B cell (primary cell): Measurements from ENCODE around the gene USP17L26. TPM values are rescaled to one million over a fixed set of nuclear protein-coding genes. Genes with fewer than 3 reads are reported as not detected.
"Not testable (repeated sequence)": the region's sequence is repeated elsewhere in the genome, so short reads cannot be mapped to it uniquely, and the experiment has no call there.

Experiments used
- ATAC-seq: fragments of 200-7000 bp; cut with Tn5 transposase; one replicate; pipeline ENCODE4 v1.10.0; 2021; ENCODE audit warnings: low read depth, mild to moderate bottlenecking, moderate number of reproducible peaks, moderate library complexity
- CTCF ChIA-PET: fragments of 350-600 bp; sonication (Branson Sonifier 250); formaldehyde crosslinking; loops from one replicate; lab custom pipeline; 2021; ENCODE audit warnings: antibody characterized with exemption, inconsistent platforms; lab: Charles Lee
- POLR2A ChIA-PET: fragments of 350-600 bp; sonication (Branson Sonifier 250); formaldehyde crosslinking; loops from one replicate; lab custom pipeline; 2021; ENCODE audit warnings: antibody characterized with exemption; lab: Charles Lee
- DNase-seq: peaks from one replicate; pipeline ENCODE4 v3.0.0; 2013
- H2AFZ ChIP-seq: 2 replicates; pipeline ENCODE4 v1.6.1; 2012; ENCODE audit warnings: mild to moderate bottlenecking, low read depth, low read length; ENCODE audit not compliant: insufficient read depth, poor library complexity, severe bottlenecking
- H3K27ac ChIP-seq, 2 donors: 1 replicate in 1 of 2; 2 replicates in 1 of 2; pipeline ENCODE4 v1.5.1; 2012 to 2013; ENCODE audit warnings: low read length in 2 of 2, mild to moderate bottlenecking in 2 of 2, moderate library complexity in 1 of 2
- H3K27me3 ChIP-seq, 4 experiments: fragments of 200-600 bp in 1 of 4; sonication (generic) in 1 of 4; replicated peaks in 1 of 4; 1 replicate in 2 of 4; 2 replicates in 2 of 4; pipeline versions ENCODE4 v1.6.1 to v1.7.0; 2013 to 2016; ENCODE audit warnings: low read length in 3 of 4, mild to moderate bottlenecking in 2 of 4, mixed read lengths in 1 of 4, moderate library complexity in 1 of 4; ENCODE audit not compliant: insufficient read depth in 4 of 4, control insufficient read depth in 3 of 4; ENCODE audit errors: control extremely low read depth in 1 of 4
- H3K36me3 ChIP-seq, 2 experiments: replicated peaks in 1 of 2; 1 replicate in 1 of 2; 2 replicates in 1 of 2; pipeline versions ENCODE4 v1.6.1 to v1.7.1; 2013; ENCODE audit warnings: low read length in 1 of 2; ENCODE audit not compliant: insufficient read depth in 2 of 2, control insufficient read depth in 1 of 2; ENCODE audit errors: control extremely low read depth in 1 of 2, extremely low read depth in 1 of 2
- H3K4me1 ChIP-seq, 2 donors: fragments of 200-600 bp in 1 of 2; sonication (generic) in 1 of 2; 1 replicate in 1 of 2; 2 replicates in 1 of 2; pipeline versions ENCODE4 v1.5.1 to v1.6.1; 2013 to 2017; ENCODE audit warnings: low read length in 2 of 2; ENCODE audit not compliant: control insufficient read depth in 2 of 2, insufficient read depth in 2 of 2
- H3K4me2 ChIP-seq: replicated peaks from 2 replicates; pipeline ENCODE3; 2012; ENCODE audit warnings: mild to moderate bottlenecking, low read depth, low read length; ENCODE audit not compliant: poor library complexity, severe bottlenecking
- H3K4me3 ChIP-seq, 5 experiments: fragments of 200-600 bp in 1 of 5; sonication (generic) in 1 of 5; 1 replicate in 3 of 5; 2 replicates in 2 of 5; pipeline versions ENCODE4 v1.5.1 to v1.7.0; 2011 to 2016; ENCODE audit warnings: low read length in 4 of 5, mild to moderate bottlenecking in 4 of 5, low read depth in 2 of 5, control low read depth in 1 of 5, moderate library complexity in 1 of 5; ENCODE audit not compliant: insufficient read depth in 1 of 5; ENCODE audit errors: control extremely low read depth in 1 of 5, extremely low read depth in 1 of 5
- H3K79me2 ChIP-seq: fragments of 200-600 bp; sonication (generic); one replicate; pipeline ENCODE4 v1.6.0; 2016; ENCODE audit warnings: low read length; ENCODE audit not compliant: control insufficient read depth, insufficient read depth
- H3K9ac ChIP-seq: fragments of 200-600 bp; sonication (generic); 2 replicates; pipeline ENCODE4 v1.6.1; 2017; ENCODE audit warnings: mild to moderate bottlenecking, low read length, moderate library complexity
- H3K9me3 ChIP-seq, 3 donors: one replicate each; pipeline versions ENCODE4 v1.6.1 to v1.7.1; 2013; ENCODE audit warnings: low read length in 2 of 3; ENCODE audit not compliant: control insufficient read depth in 2 of 3, insufficient read depth in 1 of 3; ENCODE audit errors: control extremely low read depth in 1 of 3
- H4K20me1 ChIP-seq: 2 replicates; pipeline ENCODE4 v1.6.0; 2012; ENCODE audit warnings: mild to moderate bottlenecking, low read length; ENCODE audit not compliant: insufficient read depth, control insufficient read depth, poor library complexity, severe bottlenecking
- H3K27ac Mint-ChIP-seq: one replicate; pipeline ENCODE4 v1.8.0; 2021; ENCODE audit warnings: mixed read lengths
- H3K27me3 Mint-ChIP-seq: one replicate; pipeline ENCODE4 v1.8.0; 2021; ENCODE audit warnings: mixed read lengths
- H3K4me1 Mint-ChIP-seq: one replicate; pipeline ENCODE4 v1.8.0; 2021; ENCODE audit warnings: mixed read lengths
- H3K4me3 Mint-ChIP-seq: one replicate; pipeline ENCODE4 v1.8.0; 2021; ENCODE audit warnings: mixed read lengths
- H3K9me3 Mint-ChIP-seq: one replicate; pipeline ENCODE4 v1.8.0; 2022; ENCODE audit warnings: mixed read lengths; ENCODE audit not compliant: insufficient read depth
- WGBS: methylation state at CpG from one replicate; pipeline ENCODE4 v1.1.5; 2013; ENCODE audit warnings: missing lambda C conversion rate; ENCODE audit not compliant: insufficient coverage; 5-methylcytosine and 5-hydroxymethylcytosine counted together
- intact Hi-C: fragments of 100-400 bp; cut with micrococcal nuclease; formaldehyde crosslinking; loops from one replicate; pipeline ENCODE4 v1.10.0; 2022
- polyA plus RNA-seq: library from polyadenylated mRNA; depleted of rRNA; stranded (reverse); fragments of >200 nt; gene quantifications from 2 replicates; pipeline ENCODE4 v1.2.3, GENCODE V29; 2012
- total RNA-seq, 2 donors: library from RNA; stranded (reverse); fragments of 120-200 nt in 1 of 2; gene quantifications; 1 replicate in 1 of 2; 2 replicates in 1 of 2; pipeline versions ENCODE4 v1.2.3 to v1.2.4, GENCODE V29; 2013 to 2022

The USP17L26 gene
- total and polyA plus RNA-seq, 2 donors (not counting 1 experiment from before 2014, with no cell fraction given) = not detected

- CTCF ChIA-PET, H3K27me3 Mint-ChIP-seq, intact Hi-C loops, H3K27ac Mint-ChIP-seq, H3K9me3 Mint-ChIP-seq, POLR2A ChIA-PET, H3K4me1 Mint-ChIP-seq, H3K79me2 ChIP-seq, H3K9me3 ChIP-seq, H3K9ac ChIP-seq, H3K4me3 ChIP-seq, H3K36me3 ChIP-seq, H3K4me2 ChIP-seq, H2AFZ ChIP-seq, H3K27me3 ChIP-seq, DNase-seq, H3K27ac ChIP-seq, H3K4me3 Mint-ChIP-seq, H4K20me1 ChIP-seq, ATAC-seq, H3K4me1 ChIP-seq: not testable (repeated sequence)
- WGBS = no CpG with 5 or more reads among the region's 15 CpGs
Observed at GRCh38 chr4:9339103-9339502, 4.6 kb downstream of the USP17L26 start, which contains the start of gene USP17L5. Gene USP17L5, plus strand, starts transcription at chr4:9339403. Its CDS starts 0 bp downstream, at chr4:9339403.

DNA sequence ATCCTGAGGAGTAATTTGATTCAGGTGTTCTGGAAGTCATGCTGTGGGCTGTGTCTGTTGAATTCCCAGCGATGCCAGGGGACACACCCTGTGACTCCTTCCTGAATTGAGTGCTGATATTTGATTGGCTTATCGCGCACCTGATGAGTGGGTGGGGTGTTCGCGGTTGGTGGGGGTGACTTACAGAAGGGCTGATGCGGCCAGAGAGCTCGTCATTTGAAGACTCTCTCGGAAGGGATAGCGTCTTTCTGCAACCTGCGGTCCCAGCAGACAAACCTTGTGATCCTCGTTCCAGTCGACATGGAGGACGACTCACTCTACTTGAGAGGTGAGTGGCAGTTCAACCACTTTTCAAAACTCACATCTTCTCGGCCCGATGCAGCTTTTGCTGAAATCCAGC, 9.4 kb downstream of the USP17L26 start, which contains the start of gene USP17L27:
Gene USP17L27, plus strand, starts transcription at position 301 of the 400 bp plus-strand sequence. Its CDS starts 0 bp downstream, at position 301.
- H3K4me1 ChIP-seq, H3K4me3 Mint-ChIP-seq, H3K9me3 ChIP-seq, CTCF ChIA-PET, ATAC-seq, intact Hi-C loops, H3K4me1 Mint-ChIP-seq, H3K27ac ChIP-seq, H3K9me3 Mint-ChIP-seq, H3K27me3 ChIP-seq, H3K9ac ChIP-seq, DNase-seq, H4K20me1 ChIP-seq, H3K27me3 Mint-ChIP-seq, H3K36me3 ChIP-seq, H3K27ac Mint-ChIP-seq, H2AFZ ChIP-seq, POLR2A ChIA-PET, H3K4me3 ChIP-seq, H3K79me2 ChIP-seq, H3K4me2 ChIP-seq: not testable (repeated sequence)
- WGBS = no CpG with 5 or more reads among the region's 15 CpGs

DNA sequence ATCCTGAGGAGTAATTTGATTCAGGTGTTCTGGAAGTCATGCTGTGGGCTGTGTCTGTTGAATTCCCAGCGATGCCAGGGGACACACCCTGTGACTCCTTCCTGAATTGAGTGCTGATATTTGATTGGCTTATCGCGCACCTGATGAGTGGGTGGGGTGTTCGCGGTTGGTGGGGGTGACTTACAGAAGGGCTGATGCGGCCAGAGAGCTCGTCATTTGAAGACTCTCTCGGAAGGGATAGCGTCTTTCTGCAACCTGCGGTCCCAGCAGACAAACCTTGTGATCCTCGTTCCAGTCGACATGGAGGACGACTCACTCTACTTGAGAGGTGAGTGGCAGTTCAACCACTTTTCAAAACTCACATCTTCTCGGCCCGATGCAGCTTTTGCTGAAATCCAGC, 14.1 kb downstream of the USP17L26 start, which contains the start of gene USP17L28:
Gene USP17L28, plus strand, starts transcription at position 301 of the 400 bp plus-strand sequence. Its CDS starts 0 bp downstream, at position 301.
- H3K4me1 Mint-ChIP-seq, DNase-seq, H3K27ac ChIP-seq, CTCF ChIA-PET, H4K20me1 ChIP-seq, H3K4me3 Mint-ChIP-seq, H3K4me3 ChIP-seq, H3K27me3 Mint-ChIP-seq, H3K36me3 ChIP-seq, H3K4me1 ChIP-seq, POLR2A ChIA-PET, H2AFZ ChIP-seq, H3K27ac Mint-ChIP-seq, intact Hi-C loops, ATAC-seq, H3K9ac ChIP-seq, H3K4me2 ChIP-seq, H3K27me3 ChIP-seq, H3K79me2 ChIP-seq, H3K9me3 ChIP-seq, H3K9me3 Mint-ChIP-seq: not testable (repeated sequence)
- no CpG with 5 or more reads among the region's 15 CpGs for WGBS

- H3K27ac Mint-ChIP-seq, H3K4me1 Mint-ChIP-seq, ATAC-seq, H4K20me1 ChIP-seq, H3K9me3 Mint-ChIP-seq, H3K9ac ChIP-seq, H3K9me3 ChIP-seq, intact Hi-C loops, H3K27me3 Mint-ChIP-seq, H3K4me3 Mint-ChIP-seq, H3K27me3 ChIP-seq, CTCF ChIA-PET, H3K4me3 ChIP-seq, DNase-seq, POLR2A ChIA-PET, H3K4me2 ChIP-seq, H3K79me2 ChIP-seq, H3K4me1 ChIP-seq, H3K36me3 ChIP-seq, H2AFZ ChIP-seq, H3K27ac ChIP-seq: not testable (repeated sequence)
- 93% methylated on average over 7 of the region's 18 CpGs for WGBS
Observed at GRCh38 chr4:9350866-9351265, 16.4 kb downstream of the USP17L26 start.
